PC-9 (cell line): ENCODE results near the gene ATG5. TPM values are rescaled to one million over a fixed set of nuclear protein-coding genes. Genes with fewer than 3 reads are reported as not detected.

ENCODE experiments used
- BruUV-seq: library from RNA; stranded (reverse); fragments of 400-500 nt; replicated peaks from 2 replicates; lab custom pipeline; 2021; lab: Mats Ljungman, UMichigan
- CTCF ChIA-PET: fragments of 300-600 bp; sonication (Branson Sonifier 250); formaldehyde crosslinking; loops from one replicate; lab custom pipeline; 2022; ENCODE audit warnings: antibody characterized with exemption; lab: Charles Lee
- POLR2A ChIA-PET: fragments of 300-600 bp; sonication (Branson Sonifier 250); formaldehyde crosslinking; loops from one replicate; lab custom pipeline; 2022; ENCODE audit warnings: antibody characterized with exemption; ENCODE audit not compliant: unreplicated experiment; lab: Charles Lee
- DNase-seq, 2 experiments: peaks; one replicate each; pipeline versions ENCODE4 v3.0.0 to v3.0.0-alpha.2; 2015 to 2022; ENCODE audit warnings: mixed read lengths in 1 of 2
- H2AFZ ChIP-seq: fragments of 200-600 bp; sonication (generic); 2 replicates; pipeline ENCODE4 v1.8.1; 2017; ENCODE audit warnings: antibody characterized with exemption
- H3F3A ChIP-seq: fragments of 200-600 bp; sonication (generic); 2 replicates; pipeline ENCODE4 v1.8.1; 2017; ENCODE audit warnings: antibody characterized with exemption, mild to moderate bottlenecking, low read depth; ENCODE audit not compliant: insufficient read depth
- H3K27ac ChIP-seq: fragments of 200-600 bp; sonication (generic); 2 replicates; pipeline ENCODE4 v1.6.1; 2016; ENCODE audit warnings: mixed run types
- H3K27me3 ChIP-seq: fragments of 200-600 bp; sonication (generic); 2 replicates; pipeline ENCODE4 v1.6.1; 2016; ENCODE audit warnings: low read depth, mixed run types; ENCODE audit not compliant: insufficient read depth
- H3K36me3 ChIP-seq: fragments of 200-600 bp; sonication (generic); 2 replicates; pipeline ENCODE4 v1.6.1; 2016; ENCODE audit warnings: low read depth, mixed run types
- H3K4me1 ChIP-seq: fragments of 200-600 bp; sonication (generic); replicated peaks from 2 replicates; pipeline ENCODE4 v1.6.1; 2016; ENCODE audit warnings: mixed run types; ENCODE audit not compliant: insufficient read depth
- H3K4me2 ChIP-seq: fragments of 200-600 bp; sonication (generic); 2 replicates; pipeline ENCODE4 v1.6.1; 2017; ENCODE audit warnings: mixed run types
- H3K4me3 ChIP-seq: fragments of 200-600 bp; sonication (generic); 2 replicates; pipeline ENCODE4 v1.6.1; 2016; ENCODE audit warnings: mixed run types
- H3K79me2 ChIP-seq: fragments of 200-600 bp; sonication (generic); 2 replicates; pipeline ENCODE4 v1.6.1; 2017; ENCODE audit warnings: low read depth, mixed run types
- H3K9me2 ChIP-seq: fragments of 200-600 bp; sonication (generic); 2 replicates; pipeline ENCODE4 v1.8.1; 2017; ENCODE audit warnings: mild to moderate bottlenecking; ENCODE audit not compliant: insufficient read depth
- H3K9me3 ChIP-seq: fragments of 200-600 bp; sonication (generic); 2 replicates; pipeline ENCODE4 v1.8.1; 2016; ENCODE audit warnings: low read depth; ENCODE audit not compliant: insufficient read depth
- H4K20me1 ChIP-seq: fragments of 200-600 bp; sonication (generic); 2 replicates; pipeline ENCODE4 v1.8.1; 2017; ENCODE audit not compliant: insufficient read depth
- EZH2 ChIP-seq: fragments of 200-600 bp; sonication (generic); IDR thresholded peaks from 2 replicates; pipeline ENCODE4 v1.8.0; 2017; ENCODE audit warnings: antibody characterized with exemption, low read depth
- intact Hi-C: fragments of 100-400 bp; cut with micrococcal nuclease; formaldehyde crosslinking; loops from one replicate; pipeline ENCODE4 v1.10.0; 2022; ENCODE audit not compliant: unreplicated experiment
- total RNA-seq: library from RNA; stranded (reverse); gene quantifications from 2 replicates; pipeline ENCODE4 v1.2.3, GENCODE V29; 2021
- TF ChIP-seq, protein P1 (sequence below): fragments of 200-600 bp; sonication (generic); conservative IDR thresholded peaks from 2 replicates; pipeline ENCODE4 v1.6.1; 2017; ENCODE audit warnings: mixed run types, antibody characterized with exemption, mild to moderate bottlenecking, moderate library complexity

The ATG5 gene
- total RNA-seq, 1 experiment from 2014 or later = 39.8 TPM

DNA sequence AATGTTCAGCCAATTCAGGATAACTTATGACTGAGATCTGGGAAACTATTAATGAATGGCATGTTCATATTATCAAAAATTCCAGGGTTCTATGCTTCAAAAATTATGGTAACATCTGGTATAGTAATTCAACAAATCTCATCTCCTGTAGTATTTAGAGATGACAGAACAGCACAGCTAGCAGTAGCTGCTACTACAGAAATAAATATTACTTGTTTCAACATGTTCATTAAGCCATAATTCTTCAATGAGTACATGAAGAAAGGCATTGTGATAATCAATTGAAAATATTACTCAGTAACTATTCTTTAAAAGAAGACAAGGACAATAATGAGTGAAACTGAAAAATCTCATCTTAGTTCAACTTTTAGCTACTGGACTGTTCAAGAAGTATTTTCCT lies 66.8 kb downstream of the ATG5 start:
- ChIA-PET POLR2A (no interaction called here), CTCF (no interaction called here)
- Histone ChIP-seq H2AFZ (no peak overlapping the region), H3K9me2 (no peaks in the 10 kb centered on the region), H3K79me2 (peaks cover 39% of the 10 kb centered on the region; the same call in 1 of the 2 replicates), H3K36me3 (no peaks in the 10 kb centered on the region), H3K27me3 (no peaks in the 10 kb centered on the region), H3K9me3 (no peaks in the 10 kb centered on the region), H3K4me2 (no peak overlapping the region), H4K20me1 (0 out of 2 replicates have a peak, but pooled peaks cover 3% of the 10 kb centered on the region), H3K4me3 (no peak overlapping the region), H3F3A (peaks cover 5% of the 10 kb centered on the region; the same call in 1 of the 2 replicates), H3K27ac (no peak overlapping the region), H3K4me1 (peaks cover 9% of the 10 kb centered on the region; the same call in 1 of the 2 replicates)
- no TSS peak for BruUV-seq
- intact Hi-C loops = no loop called here
- TF ChIP-seq EZH2 = no peak
- TF ChIP-seq, protein P1, sequence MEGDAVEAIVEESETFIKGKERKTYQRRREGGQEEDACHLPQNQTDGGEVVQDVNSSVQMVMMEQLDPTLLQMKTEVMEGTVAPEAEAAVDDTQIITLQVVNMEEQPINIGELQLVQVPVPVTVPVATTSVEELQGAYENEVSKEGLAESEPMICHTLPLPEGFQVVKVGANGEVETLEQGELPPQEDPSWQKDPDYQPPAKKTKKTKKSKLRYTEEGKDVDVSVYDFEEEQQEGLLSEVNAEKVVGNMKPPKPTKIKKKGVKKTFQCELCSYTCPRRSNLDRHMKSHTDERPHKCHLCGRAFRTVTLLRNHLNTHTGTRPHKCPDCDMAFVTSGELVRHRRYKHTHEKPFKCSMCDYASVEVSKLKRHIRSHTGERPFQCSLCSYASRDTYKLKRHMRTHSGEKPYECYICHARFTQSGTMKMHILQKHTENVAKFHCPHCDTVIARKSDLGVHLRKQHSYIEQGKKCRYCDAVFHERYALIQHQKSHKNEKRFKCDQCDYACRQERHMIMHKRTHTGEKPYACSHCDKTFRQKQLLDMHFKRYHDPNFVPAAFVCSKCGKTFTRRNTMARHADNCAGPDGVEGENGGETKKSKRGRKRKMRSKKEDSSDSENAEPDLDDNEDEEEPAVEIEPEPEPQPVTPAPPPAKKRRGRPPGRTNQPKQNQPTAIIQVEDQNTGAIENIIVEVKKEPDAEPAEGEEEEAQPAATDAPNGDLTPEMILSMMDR = no peak
- DNase-seq = no peak

DNA sequence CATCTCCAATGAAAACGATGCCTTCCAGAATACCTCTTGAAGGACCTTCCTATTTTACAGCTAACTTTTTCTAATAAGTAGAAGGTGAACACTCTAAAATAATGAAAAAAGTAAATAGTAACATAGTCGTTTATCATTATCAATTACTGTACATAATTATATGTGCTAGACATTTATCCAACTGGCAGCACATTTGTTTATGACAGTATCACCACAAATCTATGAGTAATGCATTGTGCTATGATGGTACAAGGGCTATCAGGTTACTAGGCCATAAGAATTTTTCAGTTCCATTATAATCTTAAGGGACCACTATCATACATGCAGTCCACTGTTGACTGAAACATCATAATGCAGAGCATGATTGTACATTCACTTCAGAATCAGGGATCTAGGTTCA lies 68.4 kb downstream of the ATG5 start:
- POLR2A ChIA-PET = no interaction called here
- Histone ChIP-seq H3K9me2 (no peaks in the 10 kb centered on the region), H4K20me1 (0 out of 2 replicates have a peak, but pooled peaks cover 3% of the 10 kb centered on the region), H3K27ac (no peak overlapping the region), H3K79me2 (peaks cover 36% of the 10 kb centered on the region), H3K4me1 (peaks cover 9% of the 10 kb centered on the region; the same call in 1 of the 2 replicates), H2AFZ (no peak overlapping the region), H3K36me3 (no peaks in the 10 kb centered on the region), H3F3A (peaks cover 11% of the 10 kb centered on the region; the same call in 1 of the 2 replicates), H3K27me3 (no peaks in the 10 kb centered on the region), H3K9me3 (no peaks in the 10 kb centered on the region), H3K4me3 (no peak overlapping the region), H3K4me2 (no peak overlapping the region)
- CTCF ChIA-PET = no interaction called here
- TF ChIP-seq, protein P1 = no peak
- no peak for TF ChIP-seq EZH2
- no TSS peak for BruUV-seq
- no peak for DNase-seq
- intact Hi-C loops = no loop called here

DNA sequence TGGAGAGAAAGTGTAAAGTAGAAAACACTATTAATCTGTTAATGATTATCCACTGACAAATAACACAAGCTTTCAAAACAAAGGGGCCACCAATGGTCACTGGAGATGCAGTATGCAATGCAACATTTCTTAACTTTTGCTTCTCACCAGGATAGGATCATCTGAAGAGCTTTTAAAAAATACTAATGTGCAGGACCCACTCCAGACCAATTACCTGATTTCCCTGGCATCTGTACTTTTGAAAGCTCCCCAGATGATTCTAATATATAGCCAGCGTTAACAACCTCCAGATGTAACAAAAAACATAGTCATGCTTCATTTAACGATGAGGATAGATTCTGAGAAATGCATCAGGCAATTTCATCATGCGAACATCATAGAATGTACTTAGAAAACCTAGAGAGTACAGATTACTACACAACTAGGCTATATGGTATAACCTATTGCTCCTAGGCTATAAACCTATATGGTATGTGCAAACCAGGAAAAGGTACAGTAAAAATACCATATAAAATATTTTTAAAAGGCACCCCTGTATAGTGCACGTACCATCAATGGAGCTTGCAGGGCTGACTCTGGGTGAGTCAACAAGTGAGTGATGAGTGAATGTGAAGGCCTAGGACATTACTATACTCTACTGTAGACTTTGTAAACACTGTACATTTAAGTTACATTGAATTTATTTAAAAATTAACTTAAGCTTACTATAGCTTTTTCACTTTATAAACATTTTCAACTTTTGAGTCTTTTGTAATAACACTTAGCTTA lies 69.2 kb downstream of the ATG5 start:
- Histone ChIP-seq H3K27me3 (no peaks in the 10 kb centered on the region), H3K4me2 (no peak overlapping the region), H3F3A (peaks cover 11% of the 10 kb centered on the region; the same call in 1 of the 2 replicates), H4K20me1 (0 out of 2 replicates have a peak, but pooled peaks cover 3% of the 10 kb centered on the region), H3K27ac (no peak overlapping the region), H3K4me1 (0 out of 2 replicates have a peak, but pooled peaks cover 9% of the 10 kb centered on the region), H3K9me3 (no peaks in the 10 kb centered on the region), H2AFZ (no peak overlapping the region), H3K4me3 (no peak overlapping the region), H3K36me3 (no peaks in the 10 kb centered on the region), H3K9me2 (no peaks in the 10 kb centered on the region), H3K79me2 (peaks cover 41% of the 10 kb centered on the region)
- intact Hi-C loops = no loop called here
- CTCF ChIA-PET = no interaction called here
- no peak for DNase-seq
- BruUV-seq = no TSS peak
- no peak for TF ChIP-seq EZH2
- TF ChIP-seq, protein P1 = no peak
- POLR2A ChIA-PET = interaction anchor here (0.6 kb wide), 1 partner anchor 509 kb away, joined by 3 read pairs; no protein-coding TSS in a partner anchor
